H1 (cell line): ENCODE data around the gene KSR2. TPM values are rescaled to one million over a fixed set of nuclear protein-coding genes. Genes with fewer than 3 reads are reported as not detected.

ENCODE experiments used
- EGR1 ChIP-seq: IDR thresholded peaks from 2 replicates; pipeline ENCODE4 v1.6.1; 2011; ENCODE audit warnings: low read depth, low read length, borderline replicate concordance
- GTF2F1 ChIP-seq: IDR thresholded peaks from 2 replicates; pipeline ENCODE4 v1.6.1; 2012; ENCODE audit warnings: low read depth, low read length, improper control_type of control experiment, borderline replicate concordance
- HDAC2 ChIP-seq, 2 experiments: fragments of 300-600 bp in 1 of 2; sonication (generic) in 1 of 2; IDR thresholded peaks; 2 replicates each; pipeline ENCODE4 v1.6.1; 2011 to 2012; ENCODE audit warnings: low read depth in 2 of 2, low read length in 2 of 2, mild to moderate bottlenecking in 2 of 2, moderate library complexity in 2 of 2, borderline replicate concordance in 1 of 2, inconsistent platforms in 1 of 2
- KDM4A ChIP-seq: IDR thresholded peaks from one replicate; pipeline ENCODE4 v1.7.1; 2012; ENCODE audit warnings: low read depth, mild to moderate bottlenecking, moderate library complexity, low read length, inconsistent platforms; ENCODE audit not compliant: severe bottlenecking
- SIN3A ChIP-seq, 2 experiments: IDR thresholded peaks in 1 of 2; conservative IDR thresholded peaks in 1 of 2; 2 replicates each; pipeline ENCODE4 v1.6.1; 2011 to 2012; ENCODE audit warnings: low read length in 2 of 2, improper control_type of control experiment in 1 of 2, low read depth in 1 of 2, mild to moderate bottlenecking in 1 of 2
- SP2 ChIP-seq: IDR thresholded peaks from 2 replicates; pipeline ENCODE4 v1.6.1; 2012; ENCODE audit warnings: mild to moderate bottlenecking, low read length, inconsistent platforms
- TAF1 ChIP-seq: IDR thresholded peaks from 2 replicates; pipeline ENCODE4 v1.6.1; 2011; ENCODE audit warnings: mild to moderate bottlenecking, low read depth, low read length
- polyA plus RNA-seq, 7 experiments: library from polyadenylated mRNA; depleted of rRNA in 3 of 7; stranded (reverse) in 5 of 7; unstranded in 2 of 7; fragments of >200 nt in 5 of 7; fragments of 200-250 nt in 2 of 7; gene quantifications; 1 replicate in 5 of 7; 2 replicates in 1 of 7; 4 replicates in 1 of 7; pipeline versions ENCODE4 v1.2.1 to v1.2.3, GENCODE V29; 2011 to 2013; ENCODE audit warnings: missing spikeins in 2 of 7, mixed read lengths in 2 of 7
- total RNA-seq: library from RNA; stranded (reverse); fragmentation: NEBNext Ultra II Directional; extraction: Animal tissue kit (Norgen Biotek cat#: 25700); gene quantifications from 2 replicates; pipeline ENCODE4 v1.2.1, GENCODE V29; 2021
- TF ChIP-seq, protein P1 (sequence below): IDR thresholded peaks from 2 replicates; pipeline ENCODE4 v1.6.1; 2011; ENCODE audit warnings: low read depth, mild to moderate bottlenecking, low read length; ENCODE audit not compliant: insufficient read depth

The KSR2 gene
- total and polyA plus RNA-seq, 2 of the 8 experiments (the other 6 are each of a cell fraction or from before 2014, with no cell fraction given), result 0.74 to 2.2 TPM

DNA sequence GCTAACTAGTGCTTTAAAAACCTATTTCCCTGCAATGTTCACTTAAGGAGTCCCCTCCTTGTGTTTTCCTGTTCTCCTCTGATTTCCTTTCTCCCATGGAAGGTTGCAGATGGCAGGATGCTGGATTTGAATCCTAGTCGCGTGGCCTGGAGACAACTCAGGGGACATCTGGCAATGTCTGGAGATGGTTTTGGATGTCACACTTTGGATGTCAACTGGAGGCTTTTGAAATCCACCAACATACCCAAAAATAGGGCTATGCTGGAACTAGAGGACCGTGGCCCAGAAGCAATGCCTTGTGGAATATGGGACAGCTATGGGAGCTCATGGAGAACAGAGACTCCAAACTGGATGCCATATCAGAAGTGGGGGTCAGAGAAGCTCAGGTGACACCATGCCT lies 511.6 kb downstream of the KSR2 start (continued):
- TF ChIP-seq, protein P1, sequence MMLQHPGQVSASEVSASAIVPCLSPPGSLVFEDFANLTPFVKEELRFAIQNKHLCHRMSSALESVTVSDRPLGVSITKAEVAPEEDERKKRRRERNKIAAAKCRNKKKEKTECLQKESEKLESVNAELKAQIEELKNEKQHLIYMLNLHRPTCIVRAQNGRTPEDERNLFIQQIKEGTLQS, result no peak
- no peak for TF ChIP-seq KDM4A
- no peak for TF ChIP-seq SIN3A (conservative IDR thresholded peaks at IDR 0.05 in 1 of 2, IDR thresholded peaks at IDR 0.05 in 1 of 2; ENCODE audit: low read depth in 1 of 2, low read length in 2 of 2)
- TF ChIP-seq SP2, result no peak
- no peak for TF ChIP-seq HDAC2 (IDR thresholded peaks at IDR 0.05; ENCODE audit: borderline replicate concordance in 1 of 2, low read depth in 2 of 2, low read length in 2 of 2)
- TF ChIP-seq GTF2F1, result no peak
- TF ChIP-seq EGR1, result no peak
- TF ChIP-seq TAF1, result no peak
